Measurements from ENCODE around the gene PTPRG.

Gene PTPRG

DNA sequence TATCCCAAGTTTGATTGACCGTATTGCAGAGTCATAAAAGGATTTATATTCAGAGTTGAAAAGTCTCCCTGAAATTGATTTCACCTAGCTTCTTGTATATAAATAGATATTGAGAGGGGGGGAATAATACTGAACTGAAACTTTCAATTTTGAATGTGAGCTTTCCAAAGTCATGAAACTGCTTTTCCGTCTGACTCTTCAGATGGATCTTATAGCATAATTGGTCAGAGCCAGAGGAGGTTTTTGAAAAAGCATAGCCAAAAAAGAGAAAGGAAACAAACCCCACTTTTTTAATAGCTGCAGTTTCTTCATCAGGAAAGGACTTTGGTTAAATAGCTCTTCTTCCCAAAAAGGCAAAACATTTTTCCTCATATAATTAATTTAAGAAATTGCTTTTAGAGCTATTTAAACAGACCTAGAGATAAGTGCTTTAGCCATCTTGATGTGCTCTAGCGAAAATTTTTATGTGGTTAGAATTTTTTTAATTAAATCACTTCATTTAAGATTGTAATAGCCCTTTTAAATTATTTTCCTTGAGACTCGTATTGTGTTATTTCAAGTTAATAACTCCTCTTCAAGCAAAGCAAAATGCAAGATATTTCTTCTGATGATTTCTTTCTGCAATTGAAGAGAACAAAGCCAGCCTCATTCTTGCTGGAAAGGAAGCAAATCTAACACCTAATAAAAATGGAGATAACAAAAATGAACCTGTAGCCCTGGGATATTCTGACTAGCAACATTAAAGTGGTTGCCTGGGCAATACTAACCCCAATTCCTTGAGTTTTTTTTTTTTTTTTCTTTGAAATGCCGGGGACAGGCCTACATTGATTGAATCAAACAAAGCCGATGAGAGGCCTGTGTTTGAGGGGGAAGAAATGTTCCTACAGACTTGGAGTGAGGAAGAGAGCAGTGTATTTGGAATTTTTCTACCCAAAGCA lies 173.6 kb downstream of the PTPRG start:
- Histone ChIP-seq H3F3A (ENCODE audit: low read depth) (0 out of 2 replicates have a peak, but pooled peaks cover 3% of the 10 kb centered on the region), H3K9me2 (replicated peaks; ENCODE audit: low read depth, low read length) (no peaks in the 10 kb centered on the region), H3K4me2 (ENCODE audit: low read depth, low read length, poor library complexity, severe bottlenecking) (no peak overlapping the region), H3K9me3 (ENCODE audit: insufficient read depth, low read depth, low read length) (no peaks in the 10 kb centered on the region), H2AFZ (ENCODE audit: low read length) (no peak overlapping the region), H3K9ac (ENCODE audit: low read depth, low read length, poor library complexity, severe bottlenecking) (no peak overlapping the region), H3K27me3 (ENCODE audit: insufficient read depth, low read length, poor library complexity, severe bottlenecking) (no peaks in the 10 kb centered on the region), H3K4me3 (ENCODE audit: low read length, poor library complexity, severe bottlenecking) (no peak overlapping the region), H3K4me1 (ENCODE audit: insufficient read depth, low read length, poor library complexity, severe bottlenecking) (peaks cover 6% of the 10 kb centered on the region), H4K20me1 (ENCODE audit: insufficient read depth, low read length, poor library complexity, severe bottlenecking) (no peaks in the 10 kb centered on the region), H3K79me2 (ENCODE audit: insufficient read depth, low read length) (no peaks in the 10 kb centered on the region), H3K36me3 (ENCODE audit: insufficient read depth, low read length) (no peaks in the 10 kb centered on the region)
- TF ChIP-seq, protein P1, sequence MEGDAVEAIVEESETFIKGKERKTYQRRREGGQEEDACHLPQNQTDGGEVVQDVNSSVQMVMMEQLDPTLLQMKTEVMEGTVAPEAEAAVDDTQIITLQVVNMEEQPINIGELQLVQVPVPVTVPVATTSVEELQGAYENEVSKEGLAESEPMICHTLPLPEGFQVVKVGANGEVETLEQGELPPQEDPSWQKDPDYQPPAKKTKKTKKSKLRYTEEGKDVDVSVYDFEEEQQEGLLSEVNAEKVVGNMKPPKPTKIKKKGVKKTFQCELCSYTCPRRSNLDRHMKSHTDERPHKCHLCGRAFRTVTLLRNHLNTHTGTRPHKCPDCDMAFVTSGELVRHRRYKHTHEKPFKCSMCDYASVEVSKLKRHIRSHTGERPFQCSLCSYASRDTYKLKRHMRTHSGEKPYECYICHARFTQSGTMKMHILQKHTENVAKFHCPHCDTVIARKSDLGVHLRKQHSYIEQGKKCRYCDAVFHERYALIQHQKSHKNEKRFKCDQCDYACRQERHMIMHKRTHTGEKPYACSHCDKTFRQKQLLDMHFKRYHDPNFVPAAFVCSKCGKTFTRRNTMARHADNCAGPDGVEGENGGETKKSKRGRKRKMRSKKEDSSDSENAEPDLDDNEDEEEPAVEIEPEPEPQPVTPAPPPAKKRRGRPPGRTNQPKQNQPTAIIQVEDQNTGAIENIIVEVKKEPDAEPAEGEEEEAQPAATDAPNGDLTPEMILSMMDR (conservative IDR thresholded peaks at IDR 0.05; ENCODE audit: low read length): no peak
- TF ChIP-seq EZH2phosphoT487 (IDR thresholded peaks at IDR 0.05; ENCODE audit: borderline replicate concordance): no peak

- H3K9me2 ChIP-seq (replicated peaks; ENCODE audit: low read depth, low read length): no peaks in the 10 kb centered on the region
- H4K20me1 ChIP-seq (ENCODE audit: insufficient read depth, low read length, poor library complexity, severe bottlenecking): no peaks in the 10 kb centered on the region
- no peaks in the 10 kb centered on the region for H3K9me3 ChIP-seq (ENCODE audit: insufficient read depth, low read depth, low read length)
- no peak for TF ChIP-seq EZH2phosphoT487 (IDR thresholded peaks at IDR 0.05; ENCODE audit: borderline replicate concordance)
- TF ChIP-seq, protein P1 (conservative IDR thresholded peaks at IDR 0.05; ENCODE audit: low read length): no peak
- no peak overlapping the region for H3K4me3 ChIP-seq (ENCODE audit: low read length, poor library complexity, severe bottlenecking)
- no peaks in the 10 kb centered on the region for H3K27me3 ChIP-seq (ENCODE audit: insufficient read depth, low read length, poor library complexity, severe bottlenecking)
- 0 out of 2 replicates have a peak, but pooled peaks cover 3% of the 10 kb centered on the region for H3F3A ChIP-seq (ENCODE audit: low read depth)
- no peak overlapping the region for H2AFZ ChIP-seq (ENCODE audit: low read length)
- no peak overlapping the region for H3K4me2 ChIP-seq (ENCODE audit: low read depth, low read length, poor library complexity, severe bottlenecking)
- no peaks in the 10 kb centered on the region for H3K79me2 ChIP-seq (ENCODE audit: insufficient read depth, low read length)
- no peak overlapping the region for H3K9ac ChIP-seq (ENCODE audit: low read depth, low read length, poor library complexity, severe bottlenecking)
- peaks cover 5% of the 10 kb centered on the region for H3K4me1 ChIP-seq (ENCODE audit: insufficient read depth, low read length, poor library complexity, severe bottlenecking)
- no peaks in the 10 kb centered on the region for H3K36me3 ChIP-seq (ENCODE audit: insufficient read depth, low read length)
Observed at GRCh38 chr3:61736506-61736905, 175.1 kb downstream of the PTPRG start.

GRCh38 chr3:61739640-61740039 lies 178.3 kb downstream of the PTPRG start:
- Histone ChIP-seq H3K36me3 (ENCODE audit: insufficient read depth, low read length) (no peaks in the 10 kb centered on the region), H4K20me1 (ENCODE audit: insufficient read depth, low read length, poor library complexity, severe bottlenecking) (no peaks in the 10 kb centered on the region), H3K9me2 (replicated peaks; ENCODE audit: low read depth, low read length) (no peaks in the 10 kb centered on the region), H3F3A (ENCODE audit: low read depth) (0 out of 2 replicates have a peak, but pooled peaks cover 3% of the 10 kb centered on the region), H3K27me3 (ENCODE audit: insufficient read depth, low read length, poor library complexity, severe bottlenecking) (no peaks in the 10 kb centered on the region), H3K9me3 (ENCODE audit: insufficient read depth, low read depth, low read length) (no peaks in the 10 kb centered on the region), H3K4me3 (ENCODE audit: low read length, poor library complexity, severe bottlenecking) (no peak overlapping the region), H3K4me1 (ENCODE audit: insufficient read depth, low read length, poor library complexity, severe bottlenecking) (peaks cover 5% of the 10 kb centered on the region), H3K4me2 (ENCODE audit: low read depth, low read length, poor library complexity, severe bottlenecking) (no peak overlapping the region), H2AFZ (ENCODE audit: low read length) (no peak overlapping the region), H3K9ac (ENCODE audit: low read depth, low read length, poor library complexity, severe bottlenecking) (no peak overlapping the region), H3K79me2 (ENCODE audit: insufficient read depth, low read length) (no peaks in the 10 kb centered on the region)
- no peak for TF ChIP-seq EZH2phosphoT487 (IDR thresholded peaks at IDR 0.05; ENCODE audit: borderline replicate concordance)
- TF ChIP-seq, protein P1 (conservative IDR thresholded peaks at IDR 0.05; ENCODE audit: low read length): no peak

Data from Loucy (cell line).